PC-3 (cell line): ENCODE data around the gene ZNF697. TPM values are rescaled to one million over a fixed set of nuclear protein-coding genes. Genes with fewer than 3 reads are reported as not detected.

Experiments used
- ATAC-seq: fragments of 200-7000 bp; cut with Tn5 transposase; 2 replicates; pipeline ENCODE4 v1.9.1; 2020; ENCODE audit warnings: mild to moderate bottlenecking, moderate library complexity
- BruUV-seq: library from RNA; stranded (reverse); fragments of 400-500 nt; replicated peaks from 2 replicates; lab custom pipeline; 2021; lab: Mats Ljungman, UMichigan
- CTCF ChIA-PET: fragments of 300-600 bp; sonication (Branson Sonifier 250); formaldehyde crosslinking; loops from one replicate; lab custom pipeline; 2022; ENCODE audit warnings: antibody characterized with exemption; lab: Charles Lee
- POLR2A ChIA-PET: fragments of 300-600 bp; sonication (Branson Sonifier 250); formaldehyde crosslinking; loops from one replicate; lab custom pipeline; 2022; ENCODE audit warnings: antibody characterized with exemption; ENCODE audit not compliant: unreplicated experiment; lab: Charles Lee
- DNase-seq: peaks from one replicate; pipeline ENCODE4 v3.0.0-alpha.2; 2015
- H2AFZ ChIP-seq: fragments of 300-600 bp; sonication (generic); 2 replicates; pipeline ENCODE4 v1.6.0; 2016; ENCODE audit warnings: antibody characterized with exemption, low read length
- H3F3A ChIP-seq: fragments of 300-600 bp; sonication (generic); one replicate; pipeline ENCODE4 v1.6.0; 2017; ENCODE audit warnings: antibody characterized with exemption, low read length, control low read depth, mild to moderate bottlenecking; ENCODE audit not compliant: unreplicated experiment
- H3K27ac ChIP-seq: fragments of 300-600 bp; sonication (generic); 2 replicates; pipeline ENCODE4 v1.5.1; 2016; ENCODE audit warnings: mild to moderate bottlenecking, low read length
- H3K27me3 ChIP-seq: fragments of 300-600 bp; sonication (generic); 2 replicates; pipeline ENCODE4 v1.6.1; 2016; ENCODE audit warnings: low read length, mixed read lengths
- H3K36me3 ChIP-seq: fragments of 300-600 bp; sonication (generic); 2 replicates; pipeline ENCODE4 v1.6.1; 2016; ENCODE audit warnings: low read depth, mixed run types, low read length, mixed read lengths
- H3K4me1 ChIP-seq: fragments of 300-600 bp; sonication (generic); 2 replicates; pipeline ENCODE4 v1.5.1; 2016; ENCODE audit warnings: low read length; ENCODE audit not compliant: insufficient read depth
- H3K4me2 ChIP-seq: fragments of 300-600 bp; sonication (generic); 2 replicates; pipeline ENCODE4 v1.6.0; 2016; ENCODE audit warnings: low read length
- H3K4me3 ChIP-seq: fragments of 300-600 bp; sonication (generic); 2 replicates; pipeline ENCODE4 v1.5.1; 2016; ENCODE audit warnings: mild to moderate bottlenecking, low read length, mixed read lengths
- H3K79me2 ChIP-seq: fragments of 300-600 bp; sonication (generic); 2 replicates; pipeline ENCODE4 v1.6.1; 2017; ENCODE audit warnings: low read length, mixed read lengths
- H3K9ac ChIP-seq: fragments of 300-600 bp; sonication (generic); 2 replicates; pipeline ENCODE4 v1.6.0; 2016; ENCODE audit warnings: mild to moderate bottlenecking, low read length
- H3K9me2 ChIP-seq: fragments of 300-600 bp; sonication (generic); replicated peaks from 2 replicates; pipeline ENCODE4 v1.6.1; 2016; ENCODE audit warnings: mixed run types, low read length, mixed read lengths
- H3K9me3 ChIP-seq: fragments of 300-600 bp; sonication (generic); 2 replicates; pipeline ENCODE4 v1.6.1; 2016; ENCODE audit warnings: low read length, mixed read lengths
- H4K20me1 ChIP-seq: fragments of 300-600 bp; sonication (generic); 2 replicates; pipeline ENCODE4 v1.6.1; 2016; ENCODE audit warnings: low read length, mixed read lengths
- CTCF ChIP-seq: fragments of 300-600 bp; sonication (generic); conservative IDR thresholded peaks from 2 replicates; pipeline ENCODE4 v1.5.1; 2017; ENCODE audit warnings: antibody characterized with exemption, low read depth, mild to moderate bottlenecking, low read length
- EZH2 ChIP-seq: fragments of 300-600 bp; sonication (generic); IDR thresholded peaks from one replicate; pipeline ENCODE4 v1.6.1; 2017; ENCODE audit warnings: antibody characterized with exemption, mild to moderate bottlenecking, low read length; ENCODE audit not compliant: unreplicated experiment
- EZH2phosphoT487 ChIP-seq: fragments of 300-600 bp; sonication (generic); IDR thresholded peaks from 2 replicates; pipeline ENCODE4 v1.6.1; 2018; ENCODE audit warnings: mild to moderate bottlenecking, antibody characterized with exemption, low read length, borderline replicate concordance
- intact Hi-C: fragments of 100-400 bp; cut with micrococcal nuclease; formaldehyde crosslinking; loops from 2 replicates; pipeline ENCODE4 v1.9.0; 2023
- total RNA-seq: library from RNA; depleted of rRNA; stranded (reverse); fragments of >200 nt; gene quantifications from 2 replicates; pipeline ENCODE4 v1.2.3, GENCODE V29; 2014

ZNF697 gene
- total RNA-seq, 1 experiment from 2014 or later: 5.3 TPM

DNA sequence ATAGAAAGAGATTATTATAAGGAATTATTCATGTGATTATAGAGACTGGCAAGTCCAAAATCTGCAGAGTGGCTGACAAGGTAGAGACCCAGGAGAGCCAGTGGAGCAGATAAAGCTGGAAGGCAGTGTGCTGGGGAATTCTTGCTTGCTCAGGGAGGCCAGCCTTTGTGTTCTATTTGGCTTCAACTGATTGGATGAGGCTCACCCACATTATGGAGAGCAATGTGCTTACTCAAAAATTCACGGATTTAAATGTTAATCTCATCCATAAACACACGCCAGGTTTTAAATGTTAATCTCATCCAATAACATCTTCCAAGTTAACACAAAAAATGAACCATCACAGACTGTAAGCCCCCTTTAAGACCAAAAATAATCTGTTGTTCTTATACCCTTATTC, 33.5 kb upstream of the ZNF697 start:
- no peaks in the 10 kb centered on the region for H3K36me3 ChIP-seq
- H3K9me2 ChIP-seq: no peaks in the 10 kb centered on the region
- DNase-seq (no peak), ATAC-seq (no peak)
- no peak overlapping the region for H3K9ac ChIP-seq
- CTCF ChIA-PET: no interaction called here
- no peaks in the 10 kb centered on the region for H3K27me3 ChIP-seq
- peaks cover 7% of the 10 kb centered on the region for H3K4me1 ChIP-seq
- H3F3A ChIP-seq: no peaks in the 10 kb centered on the region
- BruUV-seq: no TSS peak
- H3K4me2 ChIP-seq: no peak overlapping the region
- TF ChIP-seq EZH2phosphoT487: no peak
- TF ChIP-seq EZH2: no peak
- TF ChIP-seq CTCF: no peak
- intact Hi-C loops: no loop called here
- H3K27ac ChIP-seq: no peak overlapping the region
- H2AFZ ChIP-seq: no peak overlapping the region
- no peaks in the 10 kb centered on the region for H3K79me2 ChIP-seq
- no peaks in the 10 kb centered on the region for H3K9me3 ChIP-seq
- H4K20me1 ChIP-seq: no peaks in the 10 kb centered on the region
- POLR2A ChIA-PET: no interaction called here
- H3K4me3 ChIP-seq: no peak overlapping the region

DNA sequence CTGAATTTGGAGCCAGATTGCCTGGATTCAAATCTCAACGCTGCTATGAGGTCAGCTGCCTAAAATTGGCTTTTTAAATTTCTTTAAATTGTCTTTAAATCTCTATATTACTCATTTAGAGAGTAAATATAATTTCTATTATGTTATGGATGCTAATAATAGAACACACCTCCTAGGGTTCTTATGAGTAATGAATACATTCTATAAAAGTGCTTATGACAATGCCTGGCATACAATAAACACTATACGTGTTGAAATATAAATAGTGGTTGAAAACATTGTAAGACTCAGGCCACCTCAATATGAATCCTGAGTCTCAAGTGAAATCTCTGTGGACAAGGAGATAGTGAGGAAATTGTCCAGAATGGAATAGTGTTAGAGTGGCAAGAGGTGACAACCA, 32.7 kb upstream of the ZNF697 start:
- DNase-seq: peak; percentile 15
- H3K4me1 ChIP-seq: peaks cover 4% of the 10 kb centered on the region

GRCh38 chr1:119680193-119680592, 32.1 kb upstream of the ZNF697 start:
- CTCF ChIA-PET: no interaction called here
- DNase-seq: no peak

More for the DNA sequence above, 32.7 kb upstream of the ZNF697 start:
- BruUV-seq: no TSS peak
- Histone ChIP-seq H3K9me3 (no peaks in the 10 kb centered on the region), H4K20me1 (no peaks in the 10 kb centered on the region), H3K9me2 (no peaks in the 10 kb centered on the region), H3K27me3 (no peaks in the 10 kb centered on the region), H3K79me2 (no peaks in the 10 kb centered on the region), H3F3A (no peaks in the 10 kb centered on the region), H3K4me2 (no peak overlapping the region), H3K9ac (no peak overlapping the region), H3K4me3 (no peak overlapping the region), H2AFZ (no peak overlapping the region), H3K36me3 (no peaks in the 10 kb centered on the region), H3K27ac (no peak overlapping the region)
- POLR2A ChIA-PET: no interaction called here
- intact Hi-C loops: no loop called here
- TF ChIP-seq EZH2 (no peak), CTCF (no peak), EZH2phosphoT487 (no peak)
- CTCF ChIA-PET: no interaction called here
- ATAC-seq: peak; percentile 69

More at GRCh38 chr1:119680193-119680592, 32.1 kb upstream of the ZNF697 start:
- no peak overlapping the region for H3K4me3 ChIP-seq
- no peaks in the 10 kb centered on the region for H3K36me3 ChIP-seq
- H3K9me2 ChIP-seq: no peaks in the 10 kb centered on the region
- H3K27me3 ChIP-seq: no peaks in the 10 kb centered on the region
- H4K20me1 ChIP-seq: no peaks in the 10 kb centered on the region
- no peak overlapping the region for H3K27ac ChIP-seq
- no peak overlapping the region for H3K4me2 ChIP-seq
- H3K9ac ChIP-seq: no peak overlapping the region
- no peaks in the 10 kb centered on the region for H3K9me3 ChIP-seq
- no peak overlapping the region for H2AFZ ChIP-seq
- no peak for ATAC-seq
- POLR2A ChIA-PET: no interaction called here
- no TSS peak for BruUV-seq
- no peaks in the 10 kb centered on the region for H3K79me2 ChIP-seq
- TF ChIP-seq EZH2phosphoT487: no peak
- TF ChIP-seq EZH2: no peak
- TF ChIP-seq CTCF: no peak
- intact Hi-C loops: no loop called here
- H3K4me1 ChIP-seq: peaks cover 8% of the 10 kb centered on the region
- no peaks in the 10 kb centered on the region for H3F3A ChIP-seq
